ENCODE data around the gene TMEM141.
"Not testable (repeated sequence)": the region's sequence is repeated elsewhere in the genome, so short reads cannot be mapped to it uniquely, and the experiment has no call there.

The TMEM141 gene

GRCh38 chr9:136815422-136815782 is 24.3 kb downstream of the TMEM141 start:
- DNase-seq: no peak

DNA sequence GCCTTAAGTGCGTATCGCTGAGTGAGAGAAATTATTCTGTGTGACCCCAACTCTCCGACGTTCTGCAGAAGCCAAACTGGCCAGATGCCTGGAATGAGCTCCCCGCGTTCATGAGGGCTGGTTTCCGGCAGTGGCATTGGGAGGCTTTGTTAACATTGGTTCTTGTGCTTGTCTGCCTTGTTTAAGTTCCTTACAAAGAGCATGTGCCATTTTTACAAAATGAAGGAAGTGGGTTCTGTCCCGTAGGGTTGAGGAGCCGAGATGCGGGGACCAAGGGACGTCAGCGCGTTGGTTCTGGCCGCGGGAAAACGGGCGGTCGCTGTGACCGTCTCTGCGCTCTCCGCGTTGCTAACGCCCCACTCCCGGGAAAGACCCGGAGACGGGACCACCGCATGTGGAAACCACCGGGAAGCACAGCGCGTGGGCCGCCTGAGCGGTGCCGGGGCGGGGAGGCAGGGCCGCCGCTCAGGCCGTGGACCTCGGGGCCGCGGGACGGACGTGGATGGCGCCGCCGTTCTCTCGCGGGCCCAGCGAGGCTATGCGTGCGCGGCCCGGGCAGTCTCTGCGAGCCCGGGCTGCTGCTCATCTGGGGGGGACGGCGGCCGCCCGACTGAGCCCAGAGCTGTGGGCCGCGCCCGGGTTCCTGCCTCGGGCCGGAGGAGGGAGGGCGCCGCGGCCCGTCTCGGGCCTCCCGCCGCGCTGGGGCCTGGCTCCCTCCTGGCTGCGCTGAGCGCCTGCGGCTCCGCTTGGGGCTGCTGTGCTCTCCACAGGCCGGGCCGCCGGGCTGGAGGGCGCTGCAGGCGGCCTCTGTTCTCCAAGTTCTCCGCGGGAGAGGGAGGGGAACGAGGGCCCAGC is 30.1 kb downstream of the TMEM141 start:
- peak; percentile 38 for DNase-seq

- no peak for DNase-seq
Observed at GRCh38 chr9:136821826-136822544, 30.8 kb downstream of the TMEM141 start.

GRCh38 chr9:136823136-136824046 is 32.2 kb downstream of the TMEM141 start:
- no peak for DNase-seq

DNA sequence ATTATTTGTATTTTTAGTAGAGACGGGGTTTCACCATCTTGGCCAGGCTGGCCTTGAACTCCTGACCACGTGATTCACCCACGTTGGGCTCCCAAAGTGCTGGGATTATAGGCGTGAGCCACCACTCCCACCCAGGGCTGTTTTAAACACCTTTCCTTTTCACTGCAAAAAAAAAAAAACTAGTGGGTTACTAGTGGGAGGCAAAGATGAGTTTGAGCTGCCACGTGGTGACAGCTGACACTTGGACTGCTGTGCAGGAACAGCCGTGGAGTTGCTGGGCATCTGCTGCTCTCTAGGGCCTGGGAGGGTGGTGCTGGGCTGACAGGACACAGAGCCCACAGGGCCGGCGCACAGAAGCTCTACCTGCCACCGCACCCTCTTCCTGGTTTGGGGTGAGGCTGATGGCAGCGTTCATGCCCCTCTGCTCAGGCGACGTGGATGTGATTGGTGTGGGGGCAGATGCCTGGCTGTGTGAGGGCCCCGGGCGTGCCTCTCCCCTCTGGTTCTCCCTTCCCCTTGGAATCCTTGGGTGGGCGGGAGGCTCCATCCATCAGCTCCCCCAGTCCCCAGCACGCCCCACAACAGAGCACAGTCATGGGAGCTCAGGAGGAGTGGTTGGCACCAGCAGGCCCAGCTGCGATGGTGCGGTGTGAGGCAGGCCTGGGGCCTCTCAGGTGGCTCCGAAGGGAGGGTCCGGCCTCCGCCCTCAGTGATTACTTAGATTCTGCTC is 33.5 kb downstream of the TMEM141 start:
- DNase-seq: no peak

DNA sequence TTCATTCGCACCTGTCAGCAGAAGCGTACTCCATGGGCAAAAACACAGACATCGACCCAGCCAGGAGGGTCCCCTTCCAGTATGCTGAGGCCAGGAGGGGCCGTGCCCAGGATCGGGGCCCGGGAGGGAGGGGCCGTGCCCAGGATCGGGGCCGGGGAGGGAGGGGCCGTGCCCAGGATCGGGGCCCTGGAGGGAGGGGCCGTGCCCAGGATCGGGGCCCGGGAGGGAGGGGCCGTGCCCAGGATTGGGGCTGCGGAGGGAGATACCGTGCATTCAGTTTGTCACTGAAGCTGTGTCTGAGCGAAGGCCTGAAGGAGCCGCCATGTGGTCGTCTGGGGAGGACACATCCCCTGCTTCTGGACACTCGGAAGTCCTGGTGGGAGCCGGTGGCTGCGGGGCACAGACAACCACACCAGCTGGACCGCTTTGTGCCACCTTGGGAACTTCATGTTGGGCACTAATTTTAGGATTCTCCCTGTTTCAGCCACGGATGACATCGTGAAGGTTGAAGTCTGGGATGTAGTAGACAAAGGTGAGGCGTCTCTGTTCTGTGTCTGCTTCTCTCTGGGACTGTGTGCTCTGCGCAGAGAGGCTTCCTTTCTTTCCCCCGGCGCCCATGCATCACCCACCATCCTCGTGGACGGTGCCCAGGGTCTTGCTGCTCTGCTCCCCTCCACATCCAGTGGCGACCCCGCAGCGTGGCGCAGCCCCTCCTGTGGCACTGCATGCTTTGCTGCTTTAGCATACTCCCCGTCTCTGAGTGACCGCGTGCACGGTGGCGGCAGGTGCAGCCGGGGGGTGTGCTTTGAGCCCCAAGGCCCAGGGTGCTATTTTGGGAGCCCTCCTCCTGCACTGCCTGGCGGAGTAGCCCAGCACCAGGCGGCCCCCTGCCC is 34.4 kb downstream of the TMEM141 start:
- DNase-seq: no peak

GRCh38 chr9:136826188-136826541 is 35.0 kb downstream of the TMEM141 start:
- DNase-seq: no peak

- DNase-seq: no peak
Observed at GRCh38 chr9:136826703-136827582, 35.8 kb downstream of the TMEM141 start.

DNA sequence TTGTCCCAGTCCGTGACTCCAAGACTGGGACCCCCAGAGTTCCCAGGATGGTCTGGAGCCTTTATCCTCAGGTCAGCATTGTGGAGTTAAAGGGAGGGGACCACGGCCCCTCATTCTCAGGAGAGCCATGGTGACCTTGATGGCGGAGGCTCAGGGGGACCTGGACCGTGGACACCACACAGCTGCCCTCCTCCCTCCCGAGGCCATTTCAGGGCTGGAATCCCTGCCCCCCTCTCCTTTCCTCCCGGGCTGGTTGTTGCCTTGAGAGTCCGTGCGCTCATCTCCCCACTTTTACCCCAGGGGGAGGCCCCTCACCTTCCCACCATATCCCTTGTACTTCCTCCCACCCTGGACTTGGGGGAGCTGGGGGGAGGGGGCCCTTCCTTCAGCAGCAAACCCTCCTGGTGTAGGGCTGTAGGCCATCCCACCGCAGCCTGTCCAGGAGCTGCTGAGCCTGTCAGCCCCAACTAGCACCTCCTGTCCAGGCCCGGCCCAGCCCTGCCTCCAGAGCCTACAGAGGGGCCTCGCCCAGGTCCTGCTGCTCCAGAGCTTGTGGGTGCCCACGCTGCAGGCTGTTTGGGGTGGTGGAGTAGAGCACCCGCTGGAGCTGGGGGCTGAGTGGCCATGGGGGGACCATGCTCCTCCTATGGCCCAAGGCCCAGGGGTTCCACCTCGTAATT is 36.8 kb downstream of the TMEM141 start:
- DNase-seq: no peak

DNA sequence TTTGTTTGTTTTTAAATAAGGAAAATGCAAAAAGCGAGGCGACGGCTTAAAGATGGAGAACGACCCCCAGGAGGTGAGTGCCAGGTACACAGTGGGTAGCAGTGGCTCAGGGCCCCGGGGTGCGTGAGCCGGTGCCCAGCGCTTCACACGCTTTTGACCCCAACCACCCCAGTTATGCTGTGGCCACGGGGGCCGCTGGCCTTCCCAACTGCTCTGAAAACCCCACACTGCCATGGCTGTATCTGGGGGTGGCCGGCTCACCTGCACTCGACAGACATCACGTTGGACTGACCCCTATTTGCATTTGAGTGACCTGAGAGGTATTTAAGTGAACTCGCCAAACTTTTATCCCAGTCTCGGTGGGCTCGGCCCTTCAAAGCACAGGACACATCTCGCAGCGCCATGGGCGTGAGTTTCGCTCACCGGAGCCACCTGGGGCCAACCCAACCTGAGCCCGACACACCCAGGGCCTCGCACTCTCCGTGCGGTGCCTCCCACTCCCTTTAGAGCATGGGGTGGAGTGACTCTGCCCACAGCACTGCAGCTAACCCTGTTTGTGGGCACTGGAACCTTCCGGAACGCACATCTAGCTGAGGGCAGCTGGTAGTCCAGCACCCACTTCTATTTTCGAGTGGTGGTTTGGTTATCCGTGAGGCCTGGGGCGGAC is 37.5 kb downstream of the TMEM141 start:
- DNase-seq: no peak

DNA sequence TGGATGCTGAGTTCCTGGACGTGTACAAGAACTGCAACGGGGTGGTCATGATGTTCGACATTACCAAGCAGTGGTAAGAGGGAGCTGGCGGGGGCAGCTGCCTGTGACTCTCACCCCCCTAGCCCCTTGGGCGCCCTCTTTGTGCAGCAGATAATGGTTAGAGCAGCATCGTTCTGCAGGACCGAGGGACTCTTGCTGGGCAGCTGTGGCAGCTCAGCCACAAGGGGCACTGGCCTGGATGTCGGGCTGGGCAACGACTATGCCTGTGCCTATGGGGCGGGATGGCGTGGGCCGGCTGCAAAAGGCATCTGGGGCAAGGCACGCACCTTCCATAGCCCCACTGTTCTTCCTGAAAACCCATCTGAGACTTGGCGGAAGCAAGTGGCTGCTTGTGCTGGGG is 38.3 kb downstream of the TMEM141 start:
- no peak for DNase-seq

GRCh38 chr9:136829981-136830885 is 39.1 kb downstream of the TMEM141 start:
- no peak for DNase-seq

- DNase-seq: no peak
Observed at GRCh38 chr9:136831002-136831719, 40.0 kb downstream of the TMEM141 start.

DNA sequence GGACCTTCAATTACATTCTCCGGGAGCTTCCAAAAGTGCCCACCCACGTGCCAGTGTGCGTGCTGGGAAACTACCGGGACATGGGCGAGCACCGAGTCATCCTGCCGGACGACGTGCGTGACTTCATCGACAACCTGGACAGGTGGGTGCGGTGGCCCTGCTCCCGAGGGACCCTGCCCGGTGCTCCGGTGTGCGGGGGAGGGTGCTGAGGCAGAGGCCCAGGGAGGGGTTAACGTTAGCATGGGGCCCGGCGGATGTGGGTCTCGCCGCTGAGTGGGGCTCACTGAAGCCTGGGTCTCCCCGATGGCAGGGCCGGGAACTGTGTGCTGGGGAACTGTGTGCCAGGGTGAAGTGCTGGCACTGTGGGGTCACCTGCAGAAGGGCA is 40.6 kb downstream of the TMEM141 start:
- no peak for DNase-seq

DNA sequence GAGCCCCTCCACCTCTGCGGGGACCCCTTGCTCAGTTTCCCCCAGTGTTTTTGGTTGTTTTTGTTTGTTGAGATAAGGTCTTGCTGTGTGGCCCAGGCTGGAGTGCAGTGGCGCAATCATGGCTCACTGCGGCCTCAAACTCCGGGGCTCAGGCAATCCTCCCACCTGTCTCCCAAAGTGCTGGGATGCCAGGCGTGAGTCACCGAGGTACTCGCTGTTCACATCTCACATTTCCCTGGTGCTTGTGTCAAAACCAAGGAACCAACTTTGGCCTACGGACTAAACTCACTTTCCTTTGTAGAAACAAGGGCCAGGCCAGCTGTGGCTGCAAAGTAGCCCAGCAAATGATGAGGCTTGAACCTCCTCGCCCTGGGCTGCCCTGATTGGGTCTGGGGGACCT is 41.4 kb downstream of the TMEM141 start:
- DNase-seq: no peak

DNA sequence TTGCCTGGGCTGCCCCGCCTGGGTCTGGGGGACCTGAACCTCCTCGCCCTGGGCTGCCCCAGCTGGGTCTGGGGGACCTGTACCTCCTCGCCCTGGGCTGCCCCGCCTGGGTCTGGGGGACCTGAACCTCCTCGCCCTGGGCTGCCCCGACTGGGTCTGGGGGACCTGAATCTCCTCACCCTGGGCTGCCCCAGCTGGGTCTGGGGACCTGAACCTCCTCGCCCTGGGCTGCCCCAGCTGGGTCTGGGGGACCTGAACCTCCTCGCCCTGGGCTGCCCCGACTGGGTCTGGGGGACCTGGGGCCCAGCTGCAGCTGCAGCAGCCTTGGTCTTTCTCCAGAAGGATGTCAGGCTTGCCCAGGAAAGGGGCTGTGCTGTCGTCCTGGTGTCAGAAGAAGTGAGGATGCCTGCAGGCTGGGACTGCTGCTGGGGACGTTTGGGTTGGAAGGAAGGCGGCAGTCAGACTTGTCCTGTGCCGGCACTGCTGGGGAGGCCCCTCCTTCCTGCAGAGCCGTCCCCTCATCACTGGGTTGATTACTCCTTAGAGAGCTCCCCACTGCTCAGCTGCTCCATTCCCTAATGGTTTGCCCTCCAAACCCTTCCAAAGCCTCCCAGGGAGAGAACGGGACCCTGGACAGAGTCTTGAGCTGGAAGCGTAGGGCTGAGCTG is 42.4 kb downstream of the TMEM141 start:
- DNase-seq: not testable (repeated sequence)
